LNCaP clone FGC (cell line): ENCODE results near the gene PTPRD.

Experiments used
- DNase-seq: peaks from one replicate; pipeline ENCODE4 v3.0.0-alpha.2; 2011; ENCODE audit warnings: low read depth
- H3K4me3 ChIP-seq: 2 replicates; pipeline ENCODE4 v1.5.1; 2011; ENCODE audit warnings: mild to moderate bottlenecking, low read depth, low read length, control low read depth
- CTCF ChIP-seq: IDR thresholded peaks from 2 replicates; pipeline ENCODE4 v1.5.1; 2012; ENCODE audit warnings: mild to moderate bottlenecking; ENCODE audit not compliant: control insufficient read depth, insufficient read depth; ENCODE audit errors: extremely low read depth

PTPRD gene

DNA sequence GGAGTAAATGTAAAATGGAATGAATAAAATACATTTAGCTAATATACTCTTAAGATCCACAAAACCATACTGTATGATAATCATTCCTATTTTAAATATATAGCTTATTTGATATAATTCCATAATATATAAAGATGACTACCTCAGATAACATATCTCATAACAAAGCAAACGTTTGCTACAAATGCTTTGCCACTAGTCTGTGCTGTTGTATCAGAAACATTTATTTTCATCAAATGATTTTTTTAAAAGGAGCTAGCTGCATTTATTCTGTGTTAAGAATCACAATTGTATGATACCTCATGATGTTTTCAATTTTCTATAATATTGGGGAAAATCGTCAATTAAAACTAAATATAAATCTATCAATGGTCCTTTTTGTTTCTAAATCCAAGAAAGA is 567.2 kb downstream of the PTPRD start:
- no peak overlapping the region for H3K4me3 ChIP-seq
- peak; percentile 44 for TF ChIP-seq CTCF
- peak; percentile 4 for DNase-seq

GRCh38 chr9:10041726-10042229 is 571.0 kb downstream of the PTPRD start:
- DNase-seq: no peak
- TF ChIP-seq CTCF: no peak

DNA sequence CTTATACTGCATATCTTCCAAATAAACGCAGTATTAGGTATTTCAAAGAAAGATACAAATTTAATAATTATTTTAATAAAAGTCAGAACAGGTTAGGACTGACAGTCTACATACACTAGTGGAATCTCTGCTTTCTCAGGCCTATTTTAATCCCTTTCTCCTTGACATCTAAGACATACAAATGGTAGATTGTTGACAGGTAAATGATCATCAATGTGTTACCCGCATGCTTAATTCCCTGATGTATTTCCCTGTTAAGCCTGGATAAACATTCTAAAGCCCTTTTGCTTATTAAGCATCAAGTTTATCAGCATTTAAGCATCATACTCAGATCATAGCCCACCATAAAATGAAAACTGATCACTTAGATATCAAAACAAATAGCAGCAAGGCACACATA is 576.7 kb downstream of the PTPRD start:
- no peak for TF ChIP-seq CTCF
- no peak overlapping the region for H3K4me3 ChIP-seq
- no peak for DNase-seq

More at GRCh38 chr9:10041726-10042229, 571.0 kb downstream of the PTPRD start:
- H3K4me3 ChIP-seq: no peak overlapping the region

DNA sequence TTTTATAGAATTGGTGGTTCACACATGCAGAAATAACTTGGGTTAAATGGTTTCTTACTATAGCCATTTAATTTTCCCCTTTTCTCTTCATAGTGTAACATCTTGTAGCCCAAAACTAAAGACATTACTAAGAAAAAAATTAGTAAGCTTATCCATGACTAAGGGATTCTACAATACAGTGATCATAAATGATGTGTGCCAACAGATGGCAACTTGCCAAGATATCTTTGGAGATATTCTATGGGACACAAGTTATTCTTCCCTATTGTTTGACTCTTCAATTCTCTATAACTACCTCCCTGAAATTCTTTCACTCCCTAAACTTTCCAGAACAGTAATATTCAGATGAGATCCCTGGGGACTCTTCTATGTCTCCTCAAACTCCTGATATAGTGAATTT is 580.6 kb downstream of the PTPRD start:
- TF ChIP-seq CTCF: no peak
- no peak overlapping the region for H3K4me3 ChIP-seq
- no peak for DNase-seq

DNA sequence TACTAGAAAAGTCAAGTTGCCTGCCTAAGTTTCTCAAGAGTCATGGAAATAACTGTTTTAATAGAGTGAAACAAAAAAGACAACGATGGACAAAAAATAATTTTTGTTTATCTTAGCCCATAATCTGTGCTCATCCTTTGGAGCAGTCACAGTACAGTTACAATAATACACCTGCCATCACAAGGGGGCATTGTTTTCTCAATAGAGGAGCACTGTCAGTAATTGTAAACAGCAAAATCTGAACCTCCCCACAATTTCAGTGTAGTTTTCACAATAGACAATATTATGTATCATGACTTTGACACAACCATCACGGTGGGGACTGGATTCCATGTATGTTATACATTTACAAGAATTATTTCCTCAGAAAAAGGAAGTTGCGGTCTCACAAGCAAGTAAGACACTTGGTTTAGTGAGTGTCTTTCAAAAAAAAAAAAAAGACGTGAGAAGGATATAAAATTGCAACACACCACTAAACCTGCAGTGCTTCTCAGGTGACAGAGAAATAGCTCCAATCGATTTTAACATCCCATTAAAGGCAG is 586.3 kb downstream of the PTPRD start:
- TF ChIP-seq CTCF: no peak
- DNase-seq: no peak
- H3K4me3 ChIP-seq: no peak overlapping the region

- DNase-seq: no peak
- TF ChIP-seq CTCF: no peak
- H3K4me3 ChIP-seq: no peak overlapping the region
These were observed 597.0 kb downstream of the PTPRD start for GRCh38 chr9:10015755-10016154.

- no peak overlapping the region for H3K4me3 ChIP-seq
- no peak for TF ChIP-seq CTCF
- DNase-seq: no peak
These were observed 597.9 kb downstream of the PTPRD start for GRCh38 chr9:10014889-10015288.
